ENCODE results near the gene RXRA. TPM values are rescaled to one million over a fixed set of nuclear protein-coding genes. Genes with fewer than 3 reads are reported as not detected.

Gene RXRA
- total RNA-seq, 6 experiments from 2014 or later: 105 to 165 (median 131) TPM

DNA sequence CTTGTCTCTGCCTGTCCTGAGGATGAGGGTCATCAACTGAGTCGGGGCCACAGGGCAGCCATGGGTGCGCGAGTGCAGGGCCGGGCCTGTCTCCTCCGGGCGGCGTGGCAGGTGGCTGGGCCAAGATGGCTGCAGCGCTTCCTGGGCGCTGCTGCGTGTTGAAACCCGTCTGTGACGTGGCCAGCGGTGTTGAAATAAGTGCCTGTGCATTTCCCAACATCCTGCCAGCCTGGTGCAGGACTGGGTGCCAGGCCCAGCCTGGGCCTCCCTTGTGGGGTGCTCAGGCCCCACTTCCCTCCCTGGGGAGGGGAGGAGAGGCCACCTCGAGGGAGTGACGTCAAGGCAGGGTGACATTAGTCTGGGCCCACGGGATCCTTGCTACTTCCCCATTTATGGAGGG lies 45.5 kb downstream of the RXRA start:
- no peaks in the 10 kb centered on the region for H3K27me3 ChIP-seq
- no peaks in the 10 kb centered on the region for H3K9me3 ChIP-seq
- intact Hi-C loops (cut with DNase I): no loop called here
- H3K4me3 ChIP-seq: peak overlapping the region in 2 of 3 donors; percentile 15 to 42
- H3K27ac ChIP-seq: peak overlapping the region; percentile 94 to 96 (median 94)
- WGBS (ENCODE audit: insufficient coverage, low coverage, low lambda C conversion rate, missing lambda C conversion rate): 7% methylated on average over 5 of the region's 16 CpGs
- peaks cover 2 to 90% (median 60%) of the 10 kb centered on the region in 4 donors for H3K4me1 ChIP-seq
- ATAC-seq: peak; percentile 16 to 46 (median 27)
- DNase-seq: peak; percentile 89 to 95 (median 94)
- H3K36me3 ChIP-seq: no peaks in the 10 kb centered on the region
- peak; percentile 90 for TF ChIP-seq POLR2A (IDR thresholded peaks at IDR 0.05)
- TF ChIP-seq, protein P1, sequence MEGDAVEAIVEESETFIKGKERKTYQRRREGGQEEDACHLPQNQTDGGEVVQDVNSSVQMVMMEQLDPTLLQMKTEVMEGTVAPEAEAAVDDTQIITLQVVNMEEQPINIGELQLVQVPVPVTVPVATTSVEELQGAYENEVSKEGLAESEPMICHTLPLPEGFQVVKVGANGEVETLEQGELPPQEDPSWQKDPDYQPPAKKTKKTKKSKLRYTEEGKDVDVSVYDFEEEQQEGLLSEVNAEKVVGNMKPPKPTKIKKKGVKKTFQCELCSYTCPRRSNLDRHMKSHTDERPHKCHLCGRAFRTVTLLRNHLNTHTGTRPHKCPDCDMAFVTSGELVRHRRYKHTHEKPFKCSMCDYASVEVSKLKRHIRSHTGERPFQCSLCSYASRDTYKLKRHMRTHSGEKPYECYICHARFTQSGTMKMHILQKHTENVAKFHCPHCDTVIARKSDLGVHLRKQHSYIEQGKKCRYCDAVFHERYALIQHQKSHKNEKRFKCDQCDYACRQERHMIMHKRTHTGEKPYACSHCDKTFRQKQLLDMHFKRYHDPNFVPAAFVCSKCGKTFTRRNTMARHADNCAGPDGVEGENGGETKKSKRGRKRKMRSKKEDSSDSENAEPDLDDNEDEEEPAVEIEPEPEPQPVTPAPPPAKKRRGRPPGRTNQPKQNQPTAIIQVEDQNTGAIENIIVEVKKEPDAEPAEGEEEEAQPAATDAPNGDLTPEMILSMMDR (IDR thresholded peaks at IDR 0.05): no peak

DNA sequence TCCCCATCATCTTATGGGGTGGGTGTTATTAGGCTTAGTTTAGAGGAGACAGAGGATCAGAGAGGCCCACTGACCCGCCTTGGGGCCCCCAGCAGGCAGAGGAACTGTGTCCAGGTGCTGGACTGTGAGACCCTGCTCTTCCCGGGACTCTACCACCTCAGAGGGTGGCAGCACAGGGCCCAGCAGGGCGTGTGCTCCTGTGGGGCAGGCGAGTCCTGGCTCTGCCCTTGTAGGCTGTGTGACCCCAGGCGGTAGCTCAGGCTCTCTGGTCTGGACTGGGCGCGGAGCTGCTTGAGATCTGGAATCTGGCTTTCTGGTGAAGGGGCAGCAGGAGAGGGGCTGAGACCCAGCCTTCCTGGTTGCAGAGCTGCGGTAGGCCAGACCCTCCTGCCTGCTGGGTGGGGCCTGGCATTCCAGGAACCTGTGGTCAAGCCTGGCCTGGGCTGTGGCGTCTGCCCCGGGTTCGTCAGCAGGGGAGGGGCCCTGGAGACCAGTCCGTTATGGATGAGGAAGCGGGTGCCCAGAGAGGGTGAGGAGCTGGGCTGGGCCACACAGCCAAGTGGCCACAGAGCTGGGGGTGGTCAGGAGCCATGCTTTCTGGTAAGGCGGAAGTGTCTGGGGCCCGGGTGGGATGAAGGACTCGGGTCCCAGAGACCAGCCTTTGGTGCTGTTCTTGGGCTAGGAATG lies 46.5 kb downstream of the RXRA start:
- DNase-seq (peak; percentile 82 to 87 (median 84)), ATAC-seq (peak in 3 of 4 donors; percentile 0 to 12 (median 2))
- Histone ChIP-seq H3K4me3 (peak overlapping the region; percentile 25 to 42 (median 27)), H3K9me3 (no peaks in the 10 kb centered on the region), H3K4me1 (peaks cover 2 to 90% (median 58%) of the 10 kb centered on the region in 4 donors), H3K36me3 (no peaks in the 10 kb centered on the region), H3K27ac (peak overlapping the region; percentile 94 to 96 (median 94)), H3K27me3 (no peaks in the 10 kb centered on the region)
- WGBS (ENCODE audit: insufficient coverage, low coverage, low lambda C conversion rate, missing lambda C conversion rate): 15% methylated on average over 4 of the region's 16 CpGs
- intact Hi-C loops (cut with DNase I): no loop called here
- peak; percentile 83 for TF ChIP-seq POLR2A (IDR thresholded peaks at IDR 0.05)
- TF ChIP-seq, protein P1 (IDR thresholded peaks at IDR 0.05): no peak

DNA sequence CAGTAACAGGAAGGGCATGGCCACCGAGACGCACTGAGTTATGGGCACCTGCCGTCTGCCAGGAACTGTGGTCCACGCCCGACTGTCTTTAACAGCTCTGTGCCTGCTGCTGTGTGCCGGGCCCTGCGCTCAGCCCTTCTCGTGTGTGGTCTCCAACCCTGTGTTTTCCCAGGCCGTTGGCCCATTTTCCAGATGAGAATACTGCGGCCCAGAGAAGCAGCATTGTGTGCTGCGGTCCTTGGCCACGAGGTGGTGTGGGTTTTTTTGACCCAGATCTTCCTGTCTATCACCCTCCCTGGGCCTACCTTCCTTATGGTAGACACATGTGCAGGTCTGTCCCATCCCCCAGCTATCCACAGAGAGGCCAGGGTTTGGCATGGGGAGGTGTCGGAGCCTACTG lies 47.0 kb downstream of the RXRA start:
- TF ChIP-seq, protein P1 (IDR thresholded peaks at IDR 0.05): peak; percentile 6 to 40 (median 16)
- no peak for TF ChIP-seq POLR2A (IDR thresholded peaks at IDR 0.05)
- H3K27ac ChIP-seq: peak overlapping the region; percentile 94 to 96 (median 94)
- intact Hi-C loops (cut with DNase I): no loop called here
- peak in 1 of 4 donors; percentile 0 for ATAC-seq
- H3K27me3 ChIP-seq: no peaks in the 10 kb centered on the region
- no peaks in the 10 kb centered on the region for H3K9me3 ChIP-seq
- DNase-seq: no peak
- peaks cover 0 to 90% (median 59%) of the 10 kb centered on the region in 4 donors for H3K4me1 ChIP-seq
- peak overlapping the region; percentile 25 to 42 (median 27) for H3K4me3 ChIP-seq
- WGBS (ENCODE audit: insufficient coverage, low coverage, low lambda C conversion rate, missing lambda C conversion rate): 13% methylated on average over 5 of the region's 13 CpGs
- no peaks in the 10 kb centered on the region for H3K36me3 ChIP-seq

DNA sequence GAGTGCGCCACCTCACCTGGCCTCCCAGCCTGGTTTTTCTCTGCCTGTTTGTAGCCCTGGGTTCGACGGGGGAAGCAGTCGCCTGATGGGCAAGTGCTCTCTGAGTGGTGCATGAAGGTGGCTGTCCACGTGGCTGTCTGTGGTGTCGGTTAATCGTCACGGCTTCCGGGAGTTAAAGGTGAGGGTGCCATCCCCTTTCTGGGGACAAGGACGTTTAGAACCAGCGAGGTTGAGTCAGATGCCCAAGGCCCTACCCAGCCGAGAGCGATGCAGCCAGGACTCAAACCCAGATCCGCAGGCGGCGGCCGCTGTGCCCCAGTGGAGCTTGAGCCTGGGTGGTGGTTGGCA lies 47.7 kb downstream of the RXRA start:
- intact Hi-C loops (cut with DNase I): no loop called here
- Histone ChIP-seq H3K4me3 (peak overlapping the region; percentile 25 to 42 (median 27)), H3K27ac (peak overlapping the region; percentile 94 to 96 (median 94)), H3K36me3 (no peaks in the 10 kb centered on the region), H3K4me1 (peaks cover 0 to 95% (median 63%) of the 10 kb centered on the region in 4 donors), H3K9me3 (no peaks in the 10 kb centered on the region), H3K27me3 (no peaks in the 10 kb centered on the region)
- 14% methylated on average over 3 of the region's 17 CpGs for WGBS (ENCODE audit: insufficient coverage, low coverage, low lambda C conversion rate, missing lambda C conversion rate)
- DNase-seq (peak in 2 of 3 donors; percentile 78), ATAC-seq (peak in 1 of 4 donors; percentile 4)
- TF ChIP-seq, protein P1 (IDR thresholded peaks at IDR 0.05): no peak
- peak; percentile 83 for TF ChIP-seq POLR2A (IDR thresholded peaks at IDR 0.05)
